ENCODE results near the gene OR6Q1.

OR6Q1 gene

GRCh38 chr11:58059007-58059350 lies 28.2 kb downstream of the OR6Q1 start:
- no peak for DNase-seq

- no peak for DNase-seq
Observed at GRCh38 chr11:58060535-58060934, 29.8 kb downstream of the OR6Q1 start.

- DNase-seq: no peak
Observed at GRCh38 chr11:58060939-58061672, 30.4 kb downstream of the OR6Q1 start.

- DNase-seq: no peak
Observed at GRCh38 chr11:58061813-58062212, 31.1 kb downstream of the OR6Q1 start.

- DNase-seq: no peak
Observed at GRCh38 chr11:58067685-58068084, 36.9 kb downstream of the OR6Q1 start.

GRCh38 chr11:58068655-58069054 lies 37.9 kb downstream of the OR6Q1 start:
- DNase-seq: no peak

GRCh38 chr11:58070585-58070984 lies 39.8 kb downstream of the OR6Q1 start:
- DNase-seq: no peak

- no peak for DNase-seq
Observed at GRCh38 chr11:58075781-58076180, 45.0 kb downstream of the OR6Q1 start.

Measured in KG1 (cell line).